Peyer's patch (tissue), 4 donors: ENCODE data around the gene KLHL29. TPM values are rescaled to one million over a fixed set of nuclear protein-coding genes. Genes with fewer than 3 reads are reported as not detected.

Source experiments
- DNase-seq, 3 donors: peaks; one replicate each; pipeline ENCODE4 v3.0.0-alpha.2; 2017 to 2019
- H3K27ac ChIP-seq, 4 donors: fragments of 200-600 bp; sonication (generic); one replicate each; pipeline ENCODE4 v1.5.1; 2016 to 2019
- H3K27me3 ChIP-seq, 2 donors: fragments of 200-600 bp; sonication (generic); one replicate each; pipeline ENCODE4 v1.5.1; 2019
- H3K36me3 ChIP-seq, 3 donors: fragments of 200-600 bp; sonication (generic); one replicate each; pipeline ENCODE4 v1.5.1; 2016 to 2019
- H3K4me1 ChIP-seq, 4 donors: fragments of 200-600 bp; sonication (generic); one replicate each; pipeline ENCODE4 v1.5.1; 2016 to 2019
- H3K4me3 ChIP-seq, 4 donors: fragments of 200-600 bp; sonication (generic); 1 replicate in 3 of 4; 2 replicates in 1 of 4; pipeline ENCODE4 v1.5.1; 2016 to 2019; ENCODE audit warnings: mild to moderate bottlenecking in 1 of 4
- H3K9me3 ChIP-seq, 4 donors: fragments of 200-600 bp; sonication (generic); one replicate each; pipeline ENCODE4 v1.5.1; 2016 to 2019; ENCODE audit warnings: mild to moderate bottlenecking in 1 of 4
- CTCF ChIP-seq, 6 experiments: fragments of 450-650 bp in 4 of 6; fragments of 200-600 bp in 2 of 6; sonication (generic) in 1 of 6; IDR thresholded peaks; one replicate each; pipeline ENCODE4 v1.5.1; 2017 to 2019; ENCODE audit warnings: antibody characterized with exemption in 6 of 6, mild to moderate bottlenecking in 3 of 6, moderate library complexity in 1 of 6
- POLR2A ChIP-seq, 2 donors: fragments of 450-650 bp; IDR thresholded peaks; one replicate each; pipeline ENCODE4 v1.5.1; 2017; ENCODE audit warnings: antibody characterized with exemption in 2 of 2, mild to moderate bottlenecking in 2 of 2, moderate library complexity in 2 of 2
- total RNA-seq, 4 donors: library from RNA; depleted of rRNA; stranded (reverse); fragments of >200 nt; gene quantifications; one replicate each; pipeline ENCODE4 v1.1.0, GENCODE V29; 2016

The KLHL29 gene
- total RNA-seq, 4 donors from 2014 or later = 1.1 to 18.2 (median 5.0) TPM

DNA sequence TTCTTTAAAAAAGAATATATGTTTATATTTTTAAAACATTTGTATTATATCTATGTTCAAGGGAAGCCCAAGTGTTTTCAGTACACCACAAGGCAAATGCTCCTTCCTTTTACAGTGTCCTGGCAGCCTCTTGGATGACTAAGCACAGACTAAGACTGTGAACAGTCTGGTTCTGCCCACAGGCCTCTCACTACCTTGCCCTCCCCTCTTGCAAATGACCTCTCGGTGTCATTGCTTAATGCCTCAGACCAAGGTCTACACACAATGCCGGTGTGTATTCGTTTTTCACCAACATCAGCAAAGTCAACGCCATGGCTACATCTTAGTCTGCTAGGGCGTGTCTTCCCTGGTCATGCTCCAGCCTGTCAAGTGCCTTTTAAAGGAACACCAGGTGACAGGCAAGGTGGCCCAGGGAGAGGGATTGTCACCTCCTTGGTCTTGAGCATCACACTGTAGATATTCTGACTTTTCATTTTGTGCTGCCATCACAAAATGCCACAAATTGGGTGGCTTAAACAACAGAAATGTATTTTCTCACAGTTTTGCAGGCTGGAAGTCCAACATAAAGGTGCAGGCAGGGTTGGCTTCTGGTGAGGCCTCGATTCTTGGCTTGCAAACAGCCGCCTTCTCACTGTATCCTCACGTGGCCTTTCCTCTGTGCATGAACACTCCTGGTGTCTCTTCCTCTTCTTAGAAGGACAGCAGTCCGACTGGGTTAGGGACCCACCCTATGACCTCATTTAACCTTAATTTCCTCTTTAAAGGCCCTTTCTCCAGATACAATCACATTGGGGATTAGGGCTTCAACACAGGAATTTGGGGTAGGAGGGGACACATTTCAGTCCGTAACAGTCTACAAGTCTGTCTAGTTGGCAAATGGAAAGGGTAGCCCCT lies 266.5 kb downstream of the KLHL29 start:
- no peak for TF ChIP-seq CTCF (IDR thresholded peaks at IDR 0.05)
- no peak for DNase-seq
- Histone ChIP-seq H3K27me3 (no peaks in the 10 kb centered on the region), H3K4me1 (no peaks in the 10 kb centered on the region), H3K4me3 (no peak overlapping the region), H3K36me3 (no peaks in the 10 kb centered on the region), H3K9me3 (no peaks in the 10 kb centered on the region), H3K27ac (no peak overlapping the region)

- Histone ChIP-seq H3K27me3 (no peaks in the 10 kb centered on the region), H3K27ac (no peak overlapping the region), H3K9me3 (no peaks in the 10 kb centered on the region), H3K36me3 (no peaks in the 10 kb centered on the region), H3K4me1 (no peaks in the 10 kb centered on the region), H3K4me3 (no peak overlapping the region)
- DNase-seq = no peak
- TF ChIP-seq CTCF (IDR thresholded peaks at IDR 0.05) (no peak), POLR2A (IDR thresholded peaks at IDR 0.05) (no peak)
Measured at GRCh38 chr2:23653326-23653725, 268.3 kb downstream of the KLHL29 start.

- Histone ChIP-seq H3K27me3 (no peaks in the 10 kb centered on the region), H3K9me3 (no peaks in the 10 kb centered on the region), H3K27ac (no peak overlapping the region), H3K4me3 (no peak overlapping the region), H3K4me1 (no peaks in the 10 kb centered on the region), H3K36me3 (no peaks in the 10 kb centered on the region)
- DNase-seq = no peak
- TF ChIP-seq CTCF (IDR thresholded peaks at IDR 0.05) (no peak), POLR2A (IDR thresholded peaks at IDR 0.05) (no peak)
Measured at GRCh38 chr2:23654756-23655155, 269.8 kb downstream of the KLHL29 start.

DNA sequence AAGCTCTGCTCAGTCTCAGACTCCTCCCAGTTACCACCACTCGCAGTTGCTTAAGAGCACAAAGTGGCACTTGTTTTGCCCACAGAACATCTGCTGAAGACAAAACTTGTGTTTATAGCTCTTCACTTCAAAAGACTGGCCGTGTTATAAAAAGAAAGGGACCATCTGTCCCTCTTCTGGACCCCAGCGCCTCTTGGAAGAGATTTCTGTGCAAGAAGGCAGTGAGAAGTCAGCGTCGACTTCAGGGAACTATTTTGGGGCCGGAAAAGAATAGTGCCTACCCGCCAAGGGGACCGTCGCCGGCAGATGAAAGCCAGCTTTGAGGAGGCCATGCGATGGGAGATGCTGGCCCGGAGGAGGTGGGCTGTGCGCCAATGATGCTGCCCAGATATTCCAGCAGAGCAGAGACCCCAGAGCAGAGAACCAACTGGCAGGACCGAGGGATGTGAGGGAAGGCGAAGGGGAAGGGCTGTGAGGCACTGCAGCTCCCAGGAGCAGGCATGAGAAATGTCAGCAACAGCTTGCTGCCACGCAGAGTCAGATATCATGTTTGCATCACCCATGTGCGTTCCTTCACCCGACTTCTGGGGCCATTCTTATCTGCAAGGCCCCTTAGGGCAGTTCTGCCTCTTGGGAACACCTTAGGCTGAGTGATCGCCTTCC lies 271.1 kb downstream of the KLHL29 start:
- no peaks in the 10 kb centered on the region for H3K36me3 ChIP-seq
- no peak overlapping the region for H3K27ac ChIP-seq
- DNase-seq = no peak
- no peak overlapping the region for H3K4me3 ChIP-seq
- H3K9me3 ChIP-seq = no peaks in the 10 kb centered on the region
- TF ChIP-seq CTCF (IDR thresholded peaks at IDR 0.05) = no peak
- TF ChIP-seq POLR2A (IDR thresholded peaks at IDR 0.05) = no peak
- no peaks in the 10 kb centered on the region for H3K27me3 ChIP-seq
- no peaks in the 10 kb centered on the region for H3K4me1 ChIP-seq

GRCh38 chr2:23656597-23656973 lies 271.6 kb downstream of the KLHL29 start:
- Histone ChIP-seq H3K4me3 (no peak overlapping the region), H3K27ac (no peak overlapping the region), H3K9me3 (no peaks in the 10 kb centered on the region), H3K27me3 (no peaks in the 10 kb centered on the region), H3K36me3 (no peaks in the 10 kb centered on the region), H3K4me1 (no peaks in the 10 kb centered on the region)
- DNase-seq = no peak
- no peak for TF ChIP-seq CTCF (IDR thresholded peaks at IDR 0.05)
- no peak for TF ChIP-seq POLR2A (IDR thresholded peaks at IDR 0.05)
